GM18519 (cell line): Measurements from ENCODE around the gene PPP5C.
"Not testable (repeated sequence)": the region's sequence is repeated elsewhere in the genome, so short reads cannot be mapped to it uniquely, and the experiment has no call there.

Experiments used
- ATAC-seq: cut with Tn5 transposase; IDR thresholded peaks from one replicate; pipeline ENCODE4 v1.9.1; 2021; ENCODE audit warnings: mild to moderate bottlenecking, moderate library complexity; ENCODE audit not compliant: unreplicated experiment, low FRiP score

The PPP5C gene

GRCh38 chr19:46383171-46383815, 36.4 kb downstream of the PPP5C start:
- no peak for ATAC-seq

GRCh38 chr19:46383846-46384245, 37.0 kb downstream of the PPP5C start:
- no peak for ATAC-seq

- no peak for ATAC-seq
Observed at GRCh38 chr19:46384396-46384795, 37.5 kb downstream of the PPP5C start.

- ATAC-seq = no peak
Observed at GRCh38 chr19:46385636-46386035, 38.7 kb downstream of the PPP5C start.

GRCh38 chr19:46386151-46386550, 39.3 kb downstream of the PPP5C start:
- ATAC-seq = no peak

GRCh38 chr19:46386996-46387712, 40.3 kb downstream of the PPP5C start:
- ATAC-seq = no peak

- ATAC-seq = no peak
Observed at GRCh38 chr19:46387713-46388130, 40.8 kb downstream of the PPP5C start.

GRCh38 chr19:46388311-46389095, 41.6 kb downstream of the PPP5C start:
- no peak for ATAC-seq

- ATAC-seq = no peak
Observed at GRCh38 chr19:46390121-46390858, 43.4 kb downstream of the PPP5C start.

- ATAC-seq = no peak
Observed at GRCh38 chr19:46390866-46391265, 44.0 kb downstream of the PPP5C start.

GRCh38 chr19:46391296-46392251, 44.7 kb downstream of the PPP5C start:
- no peak for ATAC-seq

- no peak for ATAC-seq
Observed at GRCh38 chr19:46392252-46392801, 45.4 kb downstream of the PPP5C start.

- ATAC-seq = no peak
Observed at GRCh38 chr19:46392837-46393236, 46.0 kb downstream of the PPP5C start.

- no peak for ATAC-seq
Observed at GRCh38 chr19:46393456-46394401, 46.8 kb downstream of the PPP5C start.

- ATAC-seq = no peak
Observed at GRCh38 chr19:46394402-46394797, 47.5 kb downstream of the PPP5C start.

- not testable (repeated sequence) for ATAC-seq
Observed at GRCh38 chr19:46397801-46398479, 51.1 kb downstream of the PPP5C start.

- no peak for ATAC-seq
Observed at GRCh38 chr19:46402725-46403124, 55.8 kb downstream of the PPP5C start.
